Testis (tissue), 3 donors: ENCODE data around the gene SLAMF8. TPM values are rescaled to one million over a fixed set of nuclear protein-coding genes. Genes with fewer than 3 reads are reported as not detected.

Experiments
- DNase-seq: peaks from one replicate; pipeline ENCODE4 v3.0.0-alpha.2; 2019
- H3K27ac ChIP-seq, 2 donors: fragments of 200-600 bp; sonication (generic); one replicate each; pipeline ENCODE4 v1.5.1; 2019
- H3K27me3 ChIP-seq: fragments of 200-600 bp; sonication (generic); one replicate; pipeline ENCODE4 v1.5.1; 2019
- H3K36me3 ChIP-seq: fragments of 200-600 bp; sonication (generic); one replicate; pipeline ENCODE4 v1.5.1; 2017; ENCODE audit warnings: low read depth; ENCODE audit errors: missing control alignments
- H3K4me1 ChIP-seq: fragments of 200-600 bp; sonication (generic); one replicate; pipeline ENCODE4 v1.5.1; 2019
- H3K4me3 ChIP-seq, 2 donors: fragments of 200-600 bp; sonication (generic); one replicate each; pipeline ENCODE4 v1.5.1; 2017 to 2019
- H3K9me3 ChIP-seq: fragments of 200-600 bp; sonication (generic); one replicate; pipeline ENCODE4 v1.5.1; 2017
- POLR2A ChIP-seq: fragments of 450-650 bp; IDR thresholded peaks from one replicate; pipeline ENCODE4 v1.6.1; 2017; ENCODE audit warnings: antibody characterized with exemption, mild to moderate bottlenecking, moderate library complexity
- WGBS, 2 donors: methylation state at CpG; one replicate each; pipeline ENCODE4 v1.1.5; 2018; 5-methylcytosine and 5-hydroxymethylcytosine counted together
- intact Hi-C: fragments of 100-400 bp; cut with DNase I; formaldehyde crosslinking; loops from one replicate; pipeline ENCODE4 v1.15.1; 2023; ENCODE audit warnings: low total_unique reads
- polyA plus RNA-seq: library from polyadenylated mRNA; stranded (reverse); fragments of 350-450 nt; fragmentation: Illumina TruSeq; extraction: RNeasy Lipid Tissue Mini Kit (QIAGEN cat#74804); gene quantifications from one replicate; pipeline ENCODE4 v1.2.3, GENCODE V29; 2014; ENCODE audit warnings: low read depth, low replicate concordance; ENCODE audit not compliant: insufficient read depth
- total RNA-seq, 2 donors: library from RNA; depleted of rRNA; stranded (reverse); fragments of >200 nt; gene quantifications; one replicate each; pipeline ENCODE4 v1.2.3, GENCODE V29; 2016
- TF ChIP-seq, protein P1 (sequence below), 3 experiments: fragments of 450-650 bp in 2 of 3; fragments of 200-600 bp in 1 of 3; sonication (generic) in 1 of 3; IDR thresholded peaks; one replicate each; pipeline ENCODE4 v1.5.1; 2016 to 2019; ENCODE audit warnings: antibody characterized with exemption in 3 of 3, mild to moderate bottlenecking in 2 of 3, moderate library complexity in 1 of 3

Gene SLAMF8
- total and polyA plus RNA-seq, 3 donors from 2014 or later, result 0.47 to 5.3 (median 0.74) TPM

DNA sequence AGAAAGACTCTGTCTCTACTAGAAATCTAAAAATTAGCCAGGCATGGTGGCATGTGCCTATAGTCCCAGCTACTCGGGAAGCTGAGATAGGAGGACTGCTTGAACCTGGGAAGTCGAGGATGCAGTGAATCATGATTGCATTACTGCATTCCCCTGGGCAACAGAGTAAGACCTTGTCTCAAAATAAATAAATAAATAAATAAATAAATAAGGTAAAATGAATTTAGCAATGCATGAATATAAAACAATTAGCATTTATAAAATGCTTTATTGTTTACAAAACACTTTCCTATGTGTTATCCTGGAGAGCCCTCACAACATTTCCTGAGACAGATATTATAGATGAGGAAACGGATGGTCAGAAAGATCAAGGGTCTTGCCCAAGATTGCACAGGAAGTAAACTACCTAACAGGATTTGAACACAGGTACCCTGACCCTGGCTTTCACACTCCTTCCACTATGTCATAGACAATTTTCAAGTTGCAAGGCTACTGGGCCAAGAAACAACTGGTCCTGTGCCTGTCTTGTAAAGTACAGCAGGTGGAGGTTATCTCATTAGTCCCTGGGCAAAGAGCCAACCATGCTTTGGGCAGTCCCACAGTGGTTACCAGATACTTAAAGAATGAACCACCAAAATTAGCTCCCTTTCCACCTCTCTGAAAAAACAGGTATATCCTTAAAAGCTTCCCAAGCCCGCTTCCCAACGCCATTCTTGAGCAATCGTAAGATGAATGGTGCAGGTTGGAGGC, 51.2 kb downstream of the SLAMF8 start:
- intact Hi-C loops, result no loop called here
- TF ChIP-seq, protein P1, sequence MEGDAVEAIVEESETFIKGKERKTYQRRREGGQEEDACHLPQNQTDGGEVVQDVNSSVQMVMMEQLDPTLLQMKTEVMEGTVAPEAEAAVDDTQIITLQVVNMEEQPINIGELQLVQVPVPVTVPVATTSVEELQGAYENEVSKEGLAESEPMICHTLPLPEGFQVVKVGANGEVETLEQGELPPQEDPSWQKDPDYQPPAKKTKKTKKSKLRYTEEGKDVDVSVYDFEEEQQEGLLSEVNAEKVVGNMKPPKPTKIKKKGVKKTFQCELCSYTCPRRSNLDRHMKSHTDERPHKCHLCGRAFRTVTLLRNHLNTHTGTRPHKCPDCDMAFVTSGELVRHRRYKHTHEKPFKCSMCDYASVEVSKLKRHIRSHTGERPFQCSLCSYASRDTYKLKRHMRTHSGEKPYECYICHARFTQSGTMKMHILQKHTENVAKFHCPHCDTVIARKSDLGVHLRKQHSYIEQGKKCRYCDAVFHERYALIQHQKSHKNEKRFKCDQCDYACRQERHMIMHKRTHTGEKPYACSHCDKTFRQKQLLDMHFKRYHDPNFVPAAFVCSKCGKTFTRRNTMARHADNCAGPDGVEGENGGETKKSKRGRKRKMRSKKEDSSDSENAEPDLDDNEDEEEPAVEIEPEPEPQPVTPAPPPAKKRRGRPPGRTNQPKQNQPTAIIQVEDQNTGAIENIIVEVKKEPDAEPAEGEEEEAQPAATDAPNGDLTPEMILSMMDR (IDR thresholded peaks at IDR 0.05), result no peak
- no peak for TF ChIP-seq POLR2A
- Histone ChIP-seq H3K4me3 (no peak overlapping the region), H3K9me3 (no peaks in the 10 kb centered on the region), H3K36me3 (no peaks in the 10 kb centered on the region), H3K27me3 (no peaks in the 10 kb centered on the region), H3K27ac (no peak overlapping the region), H3K4me1 (no peaks in the 10 kb centered on the region)
- WGBS, 2 donors, result 93 to 95% methylated on average over 6 of the region's 6 CpGs
- no peak for DNase-seq

DNA sequence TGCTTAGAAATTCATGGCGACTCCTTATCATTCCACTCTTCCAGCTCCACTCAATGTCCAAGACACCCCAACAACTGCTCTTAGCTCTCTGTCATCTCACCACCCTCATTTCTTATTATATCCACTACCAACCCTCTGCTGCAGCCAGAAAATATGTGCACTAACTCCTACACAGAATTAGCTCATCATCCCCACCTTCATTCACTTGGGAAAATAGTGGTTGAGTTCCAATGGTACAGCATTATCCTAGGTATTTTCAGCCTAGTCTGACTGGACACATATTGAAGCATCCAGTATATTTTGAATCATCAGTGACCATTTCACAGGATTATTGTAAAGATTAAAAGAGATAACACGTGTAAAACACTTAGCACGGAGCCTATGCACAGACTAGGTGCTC, 52.5 kb downstream of the SLAMF8 start:
- intact Hi-C loops, result no loop called here
- WGBS, 2 donors, result 79 to 85% methylated on average over 3 of the region's 3 CpGs
- no peak overlapping the region for H3K4me3 ChIP-seq
- H3K27me3 ChIP-seq, result no peaks in the 10 kb centered on the region
- no peak overlapping the region for H3K27ac ChIP-seq
- DNase-seq, result no peak
- H3K36me3 ChIP-seq, result no peaks in the 10 kb centered on the region
- TF ChIP-seq POLR2A, result no peak
- TF ChIP-seq, protein P1 (IDR thresholded peaks at IDR 0.05), result no peak
- no peaks in the 10 kb centered on the region for H3K4me1 ChIP-seq
- no peaks in the 10 kb centered on the region for H3K9me3 ChIP-seq

DNA sequence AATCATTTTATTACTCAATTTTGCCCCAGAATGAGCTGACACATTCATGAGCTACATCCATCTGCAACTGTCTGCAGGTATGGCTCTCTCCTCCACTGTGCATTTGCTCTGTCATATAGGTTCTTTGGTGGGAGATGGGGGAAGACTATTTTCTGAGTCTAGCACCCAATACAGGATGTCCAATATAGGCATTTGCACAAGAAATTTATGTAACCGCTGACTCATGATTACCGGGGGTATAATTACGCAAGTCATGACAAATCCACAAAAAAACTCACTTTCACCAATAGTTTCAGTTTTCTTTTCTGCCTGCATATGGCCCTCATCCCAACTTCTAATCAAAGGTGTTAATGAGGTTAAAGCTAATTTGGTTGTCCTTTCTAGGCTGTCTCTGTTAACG, 53.3 kb downstream of the SLAMF8 start:
- H3K9me3 ChIP-seq, result no peaks in the 10 kb centered on the region
- H3K4me1 ChIP-seq, result no peaks in the 10 kb centered on the region
- 93 to 94% methylated on average over 4 of the region's 4 CpGs for WGBS, 2 donors
- DNase-seq, result no peak
- intact Hi-C loops, result no loop called here
- no peak overlapping the region for H3K27ac ChIP-seq
- no peaks in the 10 kb centered on the region for H3K36me3 ChIP-seq
- H3K4me3 ChIP-seq, result no peak overlapping the region
- no peaks in the 10 kb centered on the region for H3K27me3 ChIP-seq
- no peak for TF ChIP-seq POLR2A
- TF ChIP-seq, protein P1 (IDR thresholded peaks at IDR 0.05), result no peak

DNA sequence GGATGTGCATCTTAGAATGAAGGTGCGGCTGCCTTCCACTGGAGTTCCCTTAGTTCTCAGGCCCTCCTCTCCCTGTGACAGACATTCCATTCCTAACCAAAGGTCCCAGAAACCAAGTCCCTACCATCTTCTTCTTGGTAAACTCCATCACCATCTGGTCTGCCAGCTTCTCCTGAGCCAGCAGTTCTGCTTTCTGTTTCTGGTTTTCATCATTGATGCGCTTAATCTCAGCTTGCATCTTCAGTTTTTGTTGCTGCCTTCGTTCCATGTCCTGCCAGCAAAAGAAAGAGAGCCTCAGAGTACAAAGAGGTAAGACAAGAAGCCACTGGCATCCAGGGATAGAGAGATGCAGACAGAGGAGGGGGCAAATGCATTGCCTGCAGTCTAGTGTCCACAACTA, 53.8 kb downstream of the SLAMF8 start:
- TF ChIP-seq, protein P1 (IDR thresholded peaks at IDR 0.05), result no peak
- no peak for TF ChIP-seq POLR2A
- 91 to 97% methylated on average over 3 of the region's 3 CpGs for WGBS, 2 donors
- no peak for DNase-seq
- Histone ChIP-seq H3K4me1 (no peaks in the 10 kb centered on the region), H3K27ac (no peak overlapping the region), H3K27me3 (no peaks in the 10 kb centered on the region), H3K4me3 (no peak overlapping the region), H3K36me3 (no peaks in the 10 kb centered on the region), H3K9me3 (no peaks in the 10 kb centered on the region)
- intact Hi-C loops, result no loop called here
